Activated CD4-positive, alpha-beta memory T cell treated with anti-CD3 and anti-CD28 coated beads for 36 hours (primary cell): ENCODE results near the gene EIF4G1. TPM values are rescaled to one million over a fixed set of nuclear protein-coding genes. Genes with fewer than 3 reads are reported as not detected.
A peak's percentile ranks its signal among the peaks of the same experiment; 100 is the strongest.

Experiments
- CTCF ChIA-PET: fragments of 350-600 bp; sonication (Branson Sonifier 250); formaldehyde crosslinking; loops from one replicate; lab custom pipeline; 2021; ENCODE audit warnings: antibody characterized with exemption, inconsistent platforms; lab: Charles Lee
- POLR2A ChIA-PET: fragments of 350-600 bp; sonication (Branson Sonifier 250); formaldehyde crosslinking; loops from one replicate; lab custom pipeline; 2021; ENCODE audit warnings: antibody characterized with exemption; lab: Charles Lee
- DNase-seq: peaks from one replicate; pipeline ENCODE4 v3.0.0-alpha.2; 2020
- H3K27ac Mint-ChIP-seq: one replicate; pipeline ENCODE4 v1.8.0; 2021; ENCODE audit warnings: mixed read lengths
- H3K27me3 Mint-ChIP-seq: one replicate; pipeline ENCODE4 v1.8.0; 2021; ENCODE audit warnings: mixed read lengths
- H3K36me3 Mint-ChIP-seq: one replicate; pipeline ENCODE4 v1.8.0; 2021; ENCODE audit warnings: mixed read lengths
- H3K4me1 Mint-ChIP-seq: one replicate; pipeline ENCODE4 v1.8.0; 2021; ENCODE audit warnings: low read depth, mixed read lengths
- H3K4me3 Mint-ChIP-seq: one replicate; pipeline ENCODE4 v1.8.0; 2021; ENCODE audit warnings: mild to moderate bottlenecking, mixed read lengths
- H3K9me3 Mint-ChIP-seq: one replicate; pipeline ENCODE4 v1.8.0; 2021; ENCODE audit warnings: mixed read lengths
- intact Hi-C: fragments of 100-400 bp; cut with micrococcal nuclease; formaldehyde crosslinking; loops from one replicate; pipeline ENCODE4 v1.15.1; 2023
- total RNA-seq, 2 experiments: library from RNA; stranded (reverse); gene quantifications; one replicate each; pipeline ENCODE4 v1.2.3, GENCODE V29; 2021

EIF4G1 gene
- total RNA-seq, 2 experiments from 2014 or later = 410 to 432 TPM

DNA sequence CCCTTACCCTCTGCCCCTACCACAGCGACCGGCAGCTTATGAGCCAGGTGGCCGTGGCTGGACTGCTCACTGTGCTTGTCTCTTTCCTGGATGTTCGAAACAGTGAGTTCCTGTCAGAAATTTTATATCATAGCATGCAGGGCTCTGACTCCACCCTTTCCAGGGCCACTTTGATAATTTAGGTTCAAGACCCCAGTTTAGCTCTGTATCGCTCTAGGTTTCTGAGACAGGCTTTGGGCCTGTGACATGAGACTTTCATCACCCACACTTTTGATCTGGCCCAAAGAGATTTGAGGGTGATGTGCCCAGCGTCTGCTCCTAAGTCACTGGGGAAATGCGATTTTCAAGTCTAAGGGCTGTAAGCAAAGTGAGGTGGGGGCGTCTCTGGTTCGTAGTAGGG lies 6.5 kb upstream of the EIF4G1 start:
- H3K36me3 Mint-ChIP-seq = peaks cover 49% of the 10 kb centered on the region
- H3K9me3 Mint-ChIP-seq = no peaks in the 10 kb centered on the region
- ChIA-PET POLR2A (no interaction called here), CTCF (no interaction called here)
- no peak overlapping the region for H3K4me3 Mint-ChIP-seq
- no peaks in the 10 kb centered on the region for H3K27me3 Mint-ChIP-seq
- H3K4me1 Mint-ChIP-seq = no peaks in the 10 kb centered on the region
- no peak overlapping the region for H3K27ac Mint-ChIP-seq
- DNase-seq = no peak
- intact Hi-C loops = no loop called here

DNA sequence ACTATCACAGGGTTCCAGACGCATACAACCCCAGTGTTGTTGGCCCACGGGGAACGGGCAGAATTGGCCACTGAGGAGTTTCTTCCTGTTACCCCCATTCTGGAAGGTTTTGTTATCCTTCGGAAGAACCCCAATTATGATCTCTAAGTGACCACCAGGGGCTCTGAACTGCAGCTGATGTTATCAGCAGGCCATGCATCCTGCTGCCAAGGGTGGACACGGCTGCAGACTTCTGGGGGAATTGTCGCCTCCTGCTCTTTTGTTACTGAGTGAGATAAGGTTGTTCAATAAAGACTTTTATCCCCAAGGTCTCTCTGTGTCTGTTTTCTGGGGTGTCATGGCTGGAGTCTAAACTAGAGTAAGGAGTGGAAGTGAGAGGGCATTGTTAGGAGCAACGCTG lies 5.7 kb upstream of the EIF4G1 start:
- Mint-ChIP-seq H3K27ac (no peak overlapping the region), H3K4me1 (no peaks in the 10 kb centered on the region), H3K36me3 (peaks cover 42% of the 10 kb centered on the region), H3K4me3 (no peak overlapping the region), H3K27me3 (no peaks in the 10 kb centered on the region), H3K9me3 (no peaks in the 10 kb centered on the region)
- DNase-seq = no peak
- intact Hi-C loops = no loop called here
- CTCF ChIA-PET = no interaction called here
- POLR2A ChIA-PET = no interaction called here

DNA sequence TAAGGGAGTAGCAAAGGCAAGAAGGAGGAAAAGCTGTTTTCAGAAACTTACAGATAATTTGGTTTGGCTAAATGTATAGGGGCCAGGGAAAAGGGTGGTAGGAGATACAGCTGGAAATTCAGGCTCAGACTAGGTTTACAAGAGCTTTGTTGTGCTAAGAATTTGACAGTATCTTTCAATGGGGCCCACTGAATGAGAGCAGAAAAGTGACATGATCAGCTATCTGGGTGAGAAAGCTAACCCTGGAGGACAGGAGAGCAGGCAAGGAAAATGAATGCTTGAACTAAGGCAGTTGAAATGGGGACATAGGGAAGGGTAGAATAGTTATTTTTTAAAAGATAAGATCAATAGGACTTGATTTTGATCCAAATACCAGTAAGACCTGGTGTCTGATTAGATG lies 2.8 kb upstream of the EIF4G1 start:
- peaks cover 36% of the 10 kb centered on the region for H3K36me3 Mint-ChIP-seq
- H3K27ac Mint-ChIP-seq = no peak overlapping the region
- no peaks in the 10 kb centered on the region for H3K27me3 Mint-ChIP-seq
- no peaks in the 10 kb centered on the region for H3K9me3 Mint-ChIP-seq
- peaks cover 10% of the 10 kb centered on the region for H3K4me1 Mint-ChIP-seq
- H3K4me3 Mint-ChIP-seq = no peak overlapping the region
- POLR2A ChIA-PET = no interaction called here
- intact Hi-C loops = no loop called here
- no peak for DNase-seq
- CTCF ChIA-PET = interaction anchor here (1.0 to 1.4 kb wide), 3 partner anchors 11 to 202 kb away, joined by 3 to 5 read pairs (median 4); partner anchors contain the start of gene EEF1AKMT4

DNA sequence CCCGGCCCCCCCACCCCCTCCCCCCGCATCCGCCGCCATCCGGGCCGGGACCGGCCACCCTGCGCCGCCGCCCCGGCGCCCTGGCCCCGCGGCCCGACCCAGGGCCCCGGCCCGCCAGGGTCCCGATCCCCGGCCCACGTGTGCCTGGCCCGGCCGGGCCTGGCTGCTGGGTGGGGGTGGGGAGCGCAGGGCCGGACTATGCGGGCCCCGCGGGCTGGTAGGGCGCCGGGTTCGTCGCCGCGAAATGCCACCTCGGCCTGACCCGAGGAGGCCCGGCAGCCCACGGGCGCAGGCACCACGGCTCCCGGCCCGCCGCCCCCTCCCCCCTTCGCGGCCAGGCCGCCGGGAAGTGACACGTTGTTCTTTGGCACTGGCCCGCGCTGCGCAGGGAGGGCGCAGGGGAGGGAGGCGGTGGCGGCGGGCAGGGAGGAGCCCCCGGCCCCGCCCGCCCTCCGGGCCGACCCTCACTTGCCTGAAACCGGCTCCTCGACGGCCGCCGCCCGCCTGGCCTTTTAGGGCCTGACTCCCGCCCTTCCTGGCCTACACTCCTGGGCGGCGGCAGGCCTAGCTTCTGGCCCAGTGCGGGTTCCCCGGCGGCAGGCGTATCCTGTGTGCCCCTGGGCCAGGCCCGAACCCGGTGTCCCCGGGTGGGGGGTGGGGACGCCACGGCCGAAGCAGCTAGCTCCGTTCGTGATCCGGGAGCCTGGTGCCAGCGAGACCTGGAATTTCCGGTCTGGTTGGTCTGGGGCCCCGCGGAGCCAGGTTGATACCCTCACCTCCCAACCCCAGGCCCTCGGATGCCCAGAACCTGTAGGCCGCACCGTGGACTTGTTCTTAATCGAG lies 515 bp downstream of the EIF4G1 start:
- Mint-ChIP-seq H3K27me3 (no peaks in the 10 kb centered on the region), H3K4me3 (peak overlapping the region; percentile 86), H3K27ac (peak overlapping the region; percentile 93), H3K9me3 (no peaks in the 10 kb centered on the region), H3K36me3 (peaks cover 32% of the 10 kb centered on the region), H3K4me1 (peaks cover 34% of the 10 kb centered on the region)
- DNase-seq = peak; percentile 70
- ChIA-PET CTCF (interaction anchor here (1.5 kb wide), 1 partner anchor 39 kb away, joined by 4 read pairs; no protein-coding TSS in a partner anchor), POLR2A (interaction anchor here (0.6 to 1.9 kb wide), 3 partner anchors 9 to 17 kb away, joined by 3 to 6 read pairs (median 3); no protein-coding TSS in a partner anchor)
- intact Hi-C loops = loop anchor here (1.0 kb wide), 4 partner anchors 16 to 129 kb away; partner anchors contain the start of genes ABCF3 and PSMD2

DNA sequence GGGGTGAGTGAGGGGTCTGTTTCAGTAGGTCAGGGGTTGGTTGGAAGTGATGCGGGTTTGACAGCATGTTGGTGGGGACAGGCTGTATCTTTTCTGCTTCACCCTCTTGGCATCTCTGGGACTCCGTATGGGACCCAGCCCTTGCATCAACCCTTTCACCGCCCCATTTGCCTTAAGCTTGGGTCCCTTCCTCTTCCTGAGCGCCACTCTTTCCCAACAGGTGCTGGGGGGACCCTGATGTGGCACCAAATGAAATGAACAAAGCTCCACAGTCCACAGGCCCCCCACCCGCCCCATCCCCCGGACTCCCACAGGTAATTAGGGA lies 1.1 kb downstream of the EIF4G1 start:
- Mint-ChIP-seq H3K4me3 (peak overlapping the region; percentile 86), H3K9me3 (no peaks in the 10 kb centered on the region), H3K27me3 (no peaks in the 10 kb centered on the region), H3K36me3 (peaks cover 34% of the 10 kb centered on the region), H3K4me1 (peaks cover 34% of the 10 kb centered on the region), H3K27ac (peak overlapping the region; percentile 93)
- ChIA-PET CTCF (interaction anchor here (1.5 kb wide), 1 partner anchor 38 kb away, joined by 4 read pairs; no protein-coding TSS in a partner anchor), POLR2A (interaction anchor here (0.6 to 1.9 kb wide), 3 partner anchors 9 to 17 kb away, joined by 3 to 6 read pairs (median 3); no protein-coding TSS in a partner anchor)
- intact Hi-C loops = loop anchor here (1.0 kb wide), 1 partner anchor 20 kb away; no protein-coding TSS in a partner anchor
- DNase-seq = no peak

DNA sequence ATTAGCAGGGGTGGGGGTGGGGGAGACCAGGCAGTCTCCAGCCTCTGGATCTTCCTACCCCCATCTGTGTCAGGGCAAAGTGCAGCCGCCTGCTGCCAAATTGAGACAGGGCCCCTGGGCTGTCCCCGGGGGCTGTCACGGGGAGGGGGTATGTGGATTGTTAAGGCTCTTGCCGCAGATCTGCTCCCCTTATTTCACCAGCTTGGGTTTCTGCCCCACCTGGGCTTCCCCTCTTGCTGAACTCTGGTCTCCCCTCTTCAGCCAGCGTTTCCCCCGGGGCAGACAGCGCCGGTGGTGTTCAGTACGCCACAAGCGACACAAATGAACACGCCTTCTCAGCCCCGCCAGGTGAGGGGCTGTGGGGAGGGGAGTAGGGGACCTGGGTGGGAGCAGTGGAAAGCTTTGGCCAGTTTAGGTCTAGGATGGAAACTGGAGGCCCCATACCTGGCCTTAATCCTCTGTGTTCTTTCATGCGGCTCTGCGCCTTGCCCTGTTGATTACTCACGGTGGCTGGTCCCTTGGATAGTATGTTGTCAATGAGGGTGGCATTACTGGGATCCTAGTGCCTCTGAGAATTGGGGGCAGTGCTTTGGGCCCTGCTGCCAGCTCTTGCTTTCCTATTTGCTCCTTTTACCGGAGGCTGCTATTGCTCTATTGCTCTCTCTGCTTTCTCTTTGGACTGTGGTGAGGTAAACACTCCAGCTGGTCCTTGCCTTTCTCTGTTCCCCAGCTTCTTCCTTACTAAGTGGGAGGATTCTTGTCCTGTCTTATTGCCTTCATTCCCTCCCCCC lies 1.7 kb downstream of the EIF4G1 start:
- no peaks in the 10 kb centered on the region for H3K27me3 Mint-ChIP-seq
- intact Hi-C loops = loop anchor here (1.0 kb wide), 1 partner anchor 19 kb away; no protein-coding TSS in a partner anchor
- ChIA-PET CTCF (interaction anchor here (1.5 kb wide), 1 partner anchor 38 kb away, joined by 4 read pairs; no protein-coding TSS in a partner anchor), POLR2A (interaction anchor here (0.6 to 1.9 kb wide), 3 partner anchors 10 to 18 kb away, joined by 3 to 6 read pairs (median 3); no protein-coding TSS in a partner anchor)
- peaks cover 38% of the 10 kb centered on the region for H3K4me1 Mint-ChIP-seq
- peak overlapping the region; percentile 93 for H3K27ac Mint-ChIP-seq
- peaks cover 39% of the 10 kb centered on the region for H3K36me3 Mint-ChIP-seq
- DNase-seq = peak; percentile 21
- no peaks in the 10 kb centered on the region for H3K9me3 Mint-ChIP-seq
- peak overlapping the region; percentile 86 for H3K4me3 Mint-ChIP-seq

DNA sequence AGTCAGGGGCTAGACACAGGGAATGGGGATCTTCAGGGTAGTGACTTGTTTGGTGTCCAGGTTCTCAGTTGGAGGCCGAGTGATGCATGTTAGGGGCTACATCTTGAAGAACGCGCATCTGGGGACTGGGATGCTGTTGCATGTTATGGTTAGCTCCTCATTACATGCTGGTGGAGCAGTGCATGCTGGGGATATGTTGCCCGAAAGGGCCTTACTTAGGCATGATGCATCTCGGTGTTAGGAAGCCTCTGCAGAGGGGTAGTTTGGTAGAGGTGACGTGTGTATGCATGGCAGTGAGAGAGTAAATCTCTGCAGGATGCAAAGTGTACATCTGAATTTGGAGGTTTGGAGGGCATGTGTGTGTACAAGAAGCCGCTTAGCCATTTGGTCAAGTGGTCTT lies 2.4 kb downstream of the EIF4G1 start:
- POLR2A ChIA-PET = no interaction called here
- peaks cover 47% of the 10 kb centered on the region for H3K36me3 Mint-ChIP-seq
- no peak for DNase-seq
- H3K27me3 Mint-ChIP-seq = no peaks in the 10 kb centered on the region
- H3K4me1 Mint-ChIP-seq = peaks cover 38% of the 10 kb centered on the region
- peak overlapping the region; percentile 86 for H3K4me3 Mint-ChIP-seq
- CTCF ChIA-PET = no interaction called here
- intact Hi-C loops = no loop called here
- peak overlapping the region; percentile 93 for H3K27ac Mint-ChIP-seq
- no peaks in the 10 kb centered on the region for H3K9me3 Mint-ChIP-seq

DNA sequence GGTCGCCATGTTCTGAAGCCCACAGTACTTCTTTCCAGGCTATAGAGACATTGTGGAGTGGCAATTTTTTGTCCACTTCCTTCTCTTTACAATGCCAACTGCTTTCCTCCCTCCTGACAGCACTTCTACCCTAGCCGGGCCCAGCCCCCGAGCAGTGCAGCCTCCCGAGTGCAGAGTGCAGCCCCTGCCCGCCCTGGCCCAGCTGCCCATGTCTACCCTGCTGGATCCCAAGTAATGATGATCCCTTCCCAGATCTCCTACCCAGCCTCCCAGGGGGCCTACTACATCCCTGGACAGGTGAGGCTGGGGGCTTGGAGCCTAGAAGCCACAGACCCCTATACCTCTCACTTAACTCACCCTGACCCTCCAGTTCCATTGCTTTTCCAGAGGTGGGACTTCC lies 2.8 kb downstream of the EIF4G1 start:
- peak overlapping the region; percentile 93 for H3K27ac Mint-ChIP-seq
- peak overlapping the region; percentile 86 for H3K4me3 Mint-ChIP-seq
- DNase-seq = no peak
- peaks cover 38% of the 10 kb centered on the region for H3K4me1 Mint-ChIP-seq
- no peaks in the 10 kb centered on the region for H3K27me3 Mint-ChIP-seq
- intact Hi-C loops = no loop called here
- ChIA-PET POLR2A (no interaction called here), CTCF (no interaction called here)
- peaks cover 48% of the 10 kb centered on the region for H3K36me3 Mint-ChIP-seq
- no peaks in the 10 kb centered on the region for H3K9me3 Mint-ChIP-seq

DNA sequence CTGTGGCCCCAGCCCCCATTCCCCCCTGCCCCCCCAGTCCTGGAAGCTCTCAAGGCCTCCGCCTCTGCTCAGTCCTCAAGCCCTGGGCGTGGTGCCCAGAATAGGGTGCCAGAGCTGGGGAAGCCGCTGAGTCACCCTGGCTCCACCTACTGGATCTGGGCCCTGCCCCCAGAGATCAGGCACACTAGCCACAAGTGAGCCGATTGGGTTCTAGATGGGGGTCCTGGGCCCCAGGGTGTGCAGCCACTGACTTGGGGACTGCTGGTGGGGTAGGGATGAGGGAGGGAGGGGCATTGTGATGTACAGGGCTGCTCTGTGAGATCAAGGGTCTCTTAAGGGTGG lies 5.7 kb downstream of the EIF4G1 start:
- CTCF ChIA-PET = no interaction called here
- H3K36me3 Mint-ChIP-seq = peaks cover 73% of the 10 kb centered on the region
- intact Hi-C loops = no loop called here
- no peak overlapping the region for H3K4me3 Mint-ChIP-seq
- POLR2A ChIA-PET = interaction anchor here (1.2 kb wide), 2 partner anchors 11 to 42 kb away, joined by 3 read pairs; partner anchors contain the start of genes CLCN2 and POLR2H
- H3K27me3 Mint-ChIP-seq = no peaks in the 10 kb centered on the region
- DNase-seq = peak; percentile 59
- H3K27ac Mint-ChIP-seq = peak overlapping the region; percentile 33
- no peaks in the 10 kb centered on the region for H3K9me3 Mint-ChIP-seq
- peaks cover 49% of the 10 kb centered on the region for H3K4me1 Mint-ChIP-seq

DNA sequence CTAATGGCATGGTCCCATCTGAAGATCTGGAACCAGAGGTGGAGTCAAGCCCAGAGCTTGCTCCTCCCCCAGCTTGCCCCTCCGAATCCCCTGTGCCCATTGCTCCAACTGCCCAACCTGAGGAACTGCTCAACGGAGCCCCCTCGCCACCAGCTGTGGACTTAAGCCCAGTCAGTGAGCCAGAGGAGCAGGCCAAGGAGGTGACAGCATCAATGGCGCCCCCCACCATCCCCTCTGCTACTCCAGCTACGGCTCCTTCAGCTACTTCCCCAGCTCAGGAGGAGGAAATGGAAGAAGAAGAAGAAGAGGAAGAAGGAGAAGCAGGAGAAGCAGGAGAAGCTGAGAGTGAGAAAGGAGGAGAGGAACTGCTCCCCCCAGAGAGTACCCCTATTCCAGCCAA lies 7.3 kb downstream of the EIF4G1 start:
- DNase-seq = no peak
- POLR2A ChIA-PET = no interaction called here
- Mint-ChIP-seq H3K4me1 (peaks cover 49% of the 10 kb centered on the region), H3K9me3 (no peaks in the 10 kb centered on the region), H3K36me3 (peaks cover 78% of the 10 kb centered on the region), H3K27me3 (no peaks in the 10 kb centered on the region), H3K27ac (no peak overlapping the region), H3K4me3 (no peak overlapping the region)
- CTCF ChIA-PET = no interaction called here
- intact Hi-C loops = no loop called here

DNA sequence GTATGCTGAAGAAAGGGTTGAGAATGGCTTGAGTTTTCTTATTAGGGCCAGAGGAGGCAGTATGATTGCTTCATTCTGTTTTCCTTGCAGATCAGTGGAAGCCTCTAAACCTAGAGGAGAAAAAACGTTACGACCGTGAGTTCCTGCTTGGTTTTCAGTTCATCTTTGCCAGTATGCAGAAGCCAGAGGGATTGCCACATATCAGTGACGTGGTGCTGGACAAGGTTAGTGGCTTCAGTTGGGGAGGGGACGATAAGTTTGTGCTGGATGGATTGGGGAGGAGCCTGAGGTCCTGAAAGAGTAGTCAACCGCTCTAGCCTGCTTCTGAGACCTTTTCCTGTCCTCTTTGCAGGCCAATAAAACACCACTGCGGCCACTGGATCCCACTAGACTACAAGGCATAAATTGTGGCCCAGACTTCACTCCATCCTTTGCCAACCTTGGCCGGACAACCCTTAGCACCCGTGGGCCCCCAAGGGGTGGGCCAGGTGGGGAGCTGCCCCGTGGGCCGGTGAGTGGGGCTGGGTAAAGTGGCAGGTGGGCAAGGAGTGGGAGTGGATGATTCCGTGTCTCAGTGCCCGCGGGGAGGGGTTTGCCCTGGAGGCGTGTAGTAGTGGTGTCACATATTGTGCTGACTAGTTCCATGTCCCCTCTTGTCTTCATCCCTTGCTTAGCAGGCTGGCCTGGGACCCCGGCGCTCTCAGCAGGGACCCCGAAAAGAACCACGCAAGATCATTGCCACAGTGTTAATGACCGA lies 8.5 kb downstream of the EIF4G1 start:
- intact Hi-C loops = no loop called here
- ChIA-PET CTCF (no interaction called here), POLR2A (no interaction called here)
- no peaks in the 10 kb centered on the region for H3K27me3 Mint-ChIP-seq
- peaks cover 37% of the 10 kb centered on the region for H3K4me1 Mint-ChIP-seq
- H3K36me3 Mint-ChIP-seq = peaks cover 80% of the 10 kb centered on the region
- no peak overlapping the region for H3K4me3 Mint-ChIP-seq
- no peak overlapping the region for H3K27ac Mint-ChIP-seq
- H3K9me3 Mint-ChIP-seq = no peaks in the 10 kb centered on the region
- no peak for DNase-seq
